Measurements from ENCODE around the gene HTRA1.

GRCh38 chr10:122448600-122448999 lies 12.8 kb upstream of the HTRA1 start:
- TF ChIP-seq CTCF (IDR thresholded peaks at IDR 0.05; ENCODE audit: poor library complexity, severe bottlenecking), result no peak
- TF ChIP-seq SMC3 (conservative IDR thresholded peaks at IDR 0.05; ENCODE audit: poor library complexity), result no peak
- no peak for TF ChIP-seq EZH2 (IDR thresholded peaks at IDR 0.05; ENCODE audit: borderline replicate concordance, insufficient read depth, low read length, poor library complexity, severe bottlenecking)
- TF ChIP-seq RAD21 (conservative IDR thresholded peaks at IDR 0.05), result no peak
- no peak for TF ChIP-seq TAF1 (IDR thresholded peaks at IDR 0.05; ENCODE audit: low read depth)
- no peak for TF ChIP-seq POLR2AphosphoS5 (IDR thresholded peaks at IDR 0.05)
- no peak for TF ChIP-seq EP300 (conservative IDR thresholded peaks at IDR 0.05; ENCODE audit: poor library complexity, severe bottlenecking)
- TF ChIP-seq MXI1 (conservative IDR thresholded peaks at IDR 0.05; ENCODE audit: poor library complexity, severe bottlenecking), result no peak
